Measurements from ENCODE around the gene PLCXD3.

The PLCXD3 gene

DNA sequence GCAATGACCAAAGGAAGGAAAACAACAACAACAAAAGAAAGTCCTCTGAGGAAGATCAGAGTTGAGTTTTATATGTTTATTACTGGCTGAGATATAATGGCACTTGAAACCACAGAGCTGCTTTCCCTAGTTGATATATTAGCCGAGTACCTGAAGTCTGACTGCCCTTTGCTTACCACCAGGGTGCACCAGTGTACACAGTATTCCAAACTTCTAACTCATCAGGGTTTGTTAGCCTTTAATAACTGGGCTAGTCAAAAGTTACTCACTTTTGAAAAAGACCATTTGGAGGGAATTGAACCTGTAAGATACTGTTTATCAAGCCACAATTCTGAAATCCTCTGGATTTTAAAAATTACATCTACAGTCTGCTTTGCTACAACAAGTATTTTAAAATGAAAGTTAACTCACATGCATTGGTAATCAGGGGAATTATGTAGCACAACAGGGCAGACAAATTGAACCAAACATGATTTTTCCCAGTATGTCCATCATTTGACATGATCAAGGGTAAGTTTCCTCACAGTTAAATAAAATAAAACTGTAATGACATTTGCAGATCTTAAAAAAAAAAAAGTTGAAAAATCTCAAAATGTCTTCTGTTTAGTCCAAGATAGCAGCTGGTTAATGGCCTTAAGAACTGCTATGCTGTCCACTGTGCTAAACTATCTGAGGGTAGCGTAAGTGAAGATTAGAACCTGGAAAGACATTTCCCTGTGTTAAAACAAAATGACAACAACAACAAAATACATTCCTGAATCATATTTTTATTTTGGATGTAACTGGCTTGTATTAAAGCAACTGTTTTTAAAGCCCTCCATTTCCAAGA is 239.8 kb downstream of the PLCXD3 start:
- TF ChIP-seq, protein P1, sequence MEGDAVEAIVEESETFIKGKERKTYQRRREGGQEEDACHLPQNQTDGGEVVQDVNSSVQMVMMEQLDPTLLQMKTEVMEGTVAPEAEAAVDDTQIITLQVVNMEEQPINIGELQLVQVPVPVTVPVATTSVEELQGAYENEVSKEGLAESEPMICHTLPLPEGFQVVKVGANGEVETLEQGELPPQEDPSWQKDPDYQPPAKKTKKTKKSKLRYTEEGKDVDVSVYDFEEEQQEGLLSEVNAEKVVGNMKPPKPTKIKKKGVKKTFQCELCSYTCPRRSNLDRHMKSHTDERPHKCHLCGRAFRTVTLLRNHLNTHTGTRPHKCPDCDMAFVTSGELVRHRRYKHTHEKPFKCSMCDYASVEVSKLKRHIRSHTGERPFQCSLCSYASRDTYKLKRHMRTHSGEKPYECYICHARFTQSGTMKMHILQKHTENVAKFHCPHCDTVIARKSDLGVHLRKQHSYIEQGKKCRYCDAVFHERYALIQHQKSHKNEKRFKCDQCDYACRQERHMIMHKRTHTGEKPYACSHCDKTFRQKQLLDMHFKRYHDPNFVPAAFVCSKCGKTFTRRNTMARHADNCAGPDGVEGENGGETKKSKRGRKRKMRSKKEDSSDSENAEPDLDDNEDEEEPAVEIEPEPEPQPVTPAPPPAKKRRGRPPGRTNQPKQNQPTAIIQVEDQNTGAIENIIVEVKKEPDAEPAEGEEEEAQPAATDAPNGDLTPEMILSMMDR (conservative IDR thresholded peaks at IDR 0.05), result peak; percentile 89

DNA sequence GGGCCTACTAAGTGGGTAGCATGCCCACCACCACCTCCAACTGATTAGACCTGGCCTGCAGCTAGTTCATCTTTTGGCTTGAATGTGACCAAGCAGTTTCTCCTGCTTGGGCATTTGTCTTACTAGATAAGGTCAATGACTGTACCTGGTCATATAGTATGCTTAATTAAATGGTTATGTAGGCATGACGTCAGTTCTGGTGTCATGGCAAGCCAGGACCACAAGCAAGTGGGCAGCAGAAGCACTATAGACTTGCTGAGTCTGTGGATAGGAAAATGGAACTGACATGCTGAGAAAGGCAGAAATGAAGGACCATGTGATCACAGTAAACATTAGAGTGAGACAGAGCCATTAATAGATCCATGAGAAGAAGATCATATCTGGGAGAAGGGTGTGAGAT is 241.5 kb downstream of the PLCXD3 start:
- H3K27ac ChIP-seq, result no peak overlapping the region

More for the DNA sequence above, 239.8 kb downstream of the PLCXD3 start:
- no peak overlapping the region for H3K27ac ChIP-seq

DNA sequence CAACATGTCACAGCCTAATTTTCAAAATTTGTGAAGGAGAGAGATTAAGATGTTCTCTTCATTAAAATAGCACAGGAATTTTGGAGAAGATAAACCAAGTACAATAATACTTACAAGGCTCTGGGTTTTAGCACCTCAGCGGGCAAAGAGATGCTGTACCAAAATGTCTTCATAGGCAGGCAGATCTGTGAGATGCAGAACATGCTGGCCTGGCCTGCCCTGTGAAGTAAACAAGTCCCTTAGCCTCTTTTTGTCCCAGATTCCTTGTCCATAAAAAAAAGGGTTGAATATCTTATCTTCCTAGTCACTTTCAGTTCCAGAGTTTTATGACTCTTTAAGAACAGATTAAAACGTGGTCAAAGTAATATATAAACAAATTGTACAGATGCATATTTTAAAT is 244.0 kb downstream of the PLCXD3 start:
- H3K27ac ChIP-seq, result no peak overlapping the region
- TF ChIP-seq, protein P1 (conservative IDR thresholded peaks at IDR 0.05), result no peak

More for the DNA sequence above, 241.5 kb downstream of the PLCXD3 start:
- TF ChIP-seq, protein P1 (conservative IDR thresholded peaks at IDR 0.05), result no peak

DNA sequence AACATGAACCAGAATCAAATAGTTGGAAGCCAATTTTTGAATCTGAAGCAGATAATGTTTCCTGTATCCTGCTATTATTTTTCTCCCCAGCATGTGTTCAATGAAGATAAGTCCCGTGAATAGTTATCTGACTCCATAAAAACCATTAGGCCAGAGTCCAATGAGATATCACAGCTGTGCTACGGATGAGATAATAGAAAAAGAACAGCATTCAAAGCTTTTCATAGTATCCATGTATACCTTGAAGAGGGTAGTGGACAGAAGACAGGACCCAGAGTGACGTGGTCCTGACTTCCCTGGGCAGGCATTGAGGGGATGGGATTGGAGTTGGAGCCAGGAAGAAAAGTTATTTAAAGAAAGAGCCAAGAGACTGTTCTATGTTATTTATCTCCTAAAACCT is 246.4 kb downstream of the PLCXD3 start:
- H3K27ac ChIP-seq, result no peak overlapping the region
- TF ChIP-seq, protein P1 (conservative IDR thresholded peaks at IDR 0.05), result no peak

DNA sequence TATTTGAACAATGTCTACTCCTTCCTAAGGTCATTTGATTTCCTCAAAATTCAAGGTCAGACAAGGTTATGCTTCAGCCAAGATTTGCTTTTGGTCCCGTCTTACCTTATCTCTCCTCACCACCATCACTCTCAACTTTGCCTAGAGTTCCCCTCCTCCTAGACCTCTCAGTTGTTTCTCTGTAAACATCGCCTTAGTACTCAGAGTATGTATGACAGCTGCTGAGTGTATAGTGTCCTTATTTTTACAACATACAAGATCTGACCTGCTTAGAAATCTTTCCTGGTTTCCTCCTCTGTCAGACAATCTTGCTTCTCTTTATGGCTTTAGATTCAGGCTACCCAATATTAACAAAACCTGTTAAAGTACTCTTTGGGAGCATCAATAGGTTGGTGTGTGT is 247.1 kb downstream of the PLCXD3 start:
- H3K27ac ChIP-seq, result no peak overlapping the region
- TF ChIP-seq, protein P1 (conservative IDR thresholded peaks at IDR 0.05), result no peak
